Measurements from ENCODE around the gene ZNF397.

ZNF397 gene

DNA sequence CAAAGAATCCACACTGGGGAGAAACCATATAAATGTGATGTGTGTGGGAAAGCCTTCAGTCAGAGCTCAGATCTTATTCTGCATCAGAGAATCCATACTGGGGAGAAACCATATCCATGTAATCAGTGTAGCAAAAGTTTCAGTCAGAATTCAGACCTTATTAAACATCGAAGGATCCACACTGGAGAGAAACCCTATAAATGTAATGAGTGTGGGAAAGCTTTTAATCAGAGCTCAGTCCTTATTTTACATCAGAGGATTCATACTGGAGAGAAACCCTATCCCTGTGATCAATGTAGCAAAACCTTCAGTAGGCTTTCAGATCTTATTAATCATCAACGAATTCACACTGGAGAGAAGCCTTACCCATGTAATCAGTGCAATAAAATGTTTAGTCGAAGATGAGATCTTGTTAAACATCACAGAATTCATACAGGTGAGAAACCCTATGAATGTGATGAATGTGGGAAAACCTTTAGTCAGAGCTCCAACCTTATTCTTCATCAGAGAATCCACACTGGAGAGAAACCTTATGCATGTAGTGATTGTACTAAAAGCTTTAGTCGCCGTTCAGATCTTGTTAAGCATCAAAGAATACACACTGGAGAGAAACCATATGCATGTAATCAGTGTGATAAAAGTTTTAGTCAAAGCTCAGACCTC lies 65.9 kb downstream of the ZNF397 start:
- FAIRE-seq, result no peak
- DNase-seq (ENCODE audit: insufficient read length), result no peak
- no peak for TF ChIP-seq POLR2A (IDR thresholded peaks at IDR 0.05; ENCODE audit: low read depth, low read length)
- TF ChIP-seq POLR2AphosphoS5 (IDR thresholded peaks at IDR 0.05; ENCODE audit: low read depth, low read length), result no peak
- TF ChIP-seq TAF1 (IDR thresholded peaks at IDR 0.05; ENCODE audit: borderline replicate concordance, low read depth, low read length), result no peak
